ENCODE data around the gene ST3GAL2. TPM values are rescaled to one million over a fixed set of nuclear protein-coding genes. Genes with fewer than 3 reads are reported as not detected.

The ST3GAL2 gene
- total RNA-seq, 1 donor from 2014 or later = 134 TPM

DNA sequence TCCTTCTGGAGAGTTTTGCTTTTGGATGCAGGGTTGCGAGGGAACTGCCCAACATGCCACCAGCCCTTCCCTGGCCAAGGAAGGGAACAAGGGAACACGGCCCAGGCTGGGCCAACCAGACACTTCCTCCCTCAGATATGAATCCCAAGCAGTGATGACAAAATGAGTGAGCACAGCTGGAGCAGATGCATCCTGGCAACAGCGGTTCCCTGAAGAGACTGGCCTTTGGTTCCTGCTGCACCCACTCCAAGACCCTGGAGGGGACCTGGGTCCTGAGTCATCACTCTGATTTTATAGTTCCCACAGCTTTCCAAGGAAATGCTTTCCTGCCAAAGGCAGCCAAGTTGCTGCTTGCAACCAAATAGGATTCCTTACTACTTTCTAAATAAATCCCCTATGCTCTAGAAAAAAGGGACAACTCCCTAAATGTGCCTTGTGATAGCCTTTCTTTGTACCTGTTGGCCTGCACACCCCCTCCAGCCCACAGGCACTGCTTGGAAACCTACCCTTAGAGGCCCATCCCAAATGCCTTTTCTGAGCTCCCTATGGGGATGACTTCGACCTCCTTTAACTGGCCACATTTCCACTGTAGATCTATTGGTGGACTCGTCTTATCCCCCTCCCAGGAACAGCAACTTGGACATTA is 5.3 kb downstream of the ST3GAL2 start:
- Mint-ChIP-seq H3K36me3 (ENCODE audit: unreplicated experiment) (peaks cover 3% of the 10 kb centered on the region), H3K4me1 (ENCODE audit: low read depth, unreplicated experiment) (peaks cover 56% of the 10 kb centered on the region), H3K9me3 (ENCODE audit: unreplicated experiment) (peaks cover 17% of the 10 kb centered on the region), H3K27me3 (ENCODE audit: unreplicated experiment) (peaks cover 25% of the 10 kb centered on the region), H3K4me3 (ENCODE audit: unreplicated experiment) (peak overlapping the region; percentile 84), H3K27ac (ENCODE audit: unreplicated experiment) (peak overlapping the region; percentile 80)
- TF ChIP-seq, protein P1, sequence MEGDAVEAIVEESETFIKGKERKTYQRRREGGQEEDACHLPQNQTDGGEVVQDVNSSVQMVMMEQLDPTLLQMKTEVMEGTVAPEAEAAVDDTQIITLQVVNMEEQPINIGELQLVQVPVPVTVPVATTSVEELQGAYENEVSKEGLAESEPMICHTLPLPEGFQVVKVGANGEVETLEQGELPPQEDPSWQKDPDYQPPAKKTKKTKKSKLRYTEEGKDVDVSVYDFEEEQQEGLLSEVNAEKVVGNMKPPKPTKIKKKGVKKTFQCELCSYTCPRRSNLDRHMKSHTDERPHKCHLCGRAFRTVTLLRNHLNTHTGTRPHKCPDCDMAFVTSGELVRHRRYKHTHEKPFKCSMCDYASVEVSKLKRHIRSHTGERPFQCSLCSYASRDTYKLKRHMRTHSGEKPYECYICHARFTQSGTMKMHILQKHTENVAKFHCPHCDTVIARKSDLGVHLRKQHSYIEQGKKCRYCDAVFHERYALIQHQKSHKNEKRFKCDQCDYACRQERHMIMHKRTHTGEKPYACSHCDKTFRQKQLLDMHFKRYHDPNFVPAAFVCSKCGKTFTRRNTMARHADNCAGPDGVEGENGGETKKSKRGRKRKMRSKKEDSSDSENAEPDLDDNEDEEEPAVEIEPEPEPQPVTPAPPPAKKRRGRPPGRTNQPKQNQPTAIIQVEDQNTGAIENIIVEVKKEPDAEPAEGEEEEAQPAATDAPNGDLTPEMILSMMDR (IDR thresholded peaks at IDR 0.05; ENCODE audit: partially characterized antibody, unreplicated experiment) = no peak
- DNase-seq = no peak

DNA sequence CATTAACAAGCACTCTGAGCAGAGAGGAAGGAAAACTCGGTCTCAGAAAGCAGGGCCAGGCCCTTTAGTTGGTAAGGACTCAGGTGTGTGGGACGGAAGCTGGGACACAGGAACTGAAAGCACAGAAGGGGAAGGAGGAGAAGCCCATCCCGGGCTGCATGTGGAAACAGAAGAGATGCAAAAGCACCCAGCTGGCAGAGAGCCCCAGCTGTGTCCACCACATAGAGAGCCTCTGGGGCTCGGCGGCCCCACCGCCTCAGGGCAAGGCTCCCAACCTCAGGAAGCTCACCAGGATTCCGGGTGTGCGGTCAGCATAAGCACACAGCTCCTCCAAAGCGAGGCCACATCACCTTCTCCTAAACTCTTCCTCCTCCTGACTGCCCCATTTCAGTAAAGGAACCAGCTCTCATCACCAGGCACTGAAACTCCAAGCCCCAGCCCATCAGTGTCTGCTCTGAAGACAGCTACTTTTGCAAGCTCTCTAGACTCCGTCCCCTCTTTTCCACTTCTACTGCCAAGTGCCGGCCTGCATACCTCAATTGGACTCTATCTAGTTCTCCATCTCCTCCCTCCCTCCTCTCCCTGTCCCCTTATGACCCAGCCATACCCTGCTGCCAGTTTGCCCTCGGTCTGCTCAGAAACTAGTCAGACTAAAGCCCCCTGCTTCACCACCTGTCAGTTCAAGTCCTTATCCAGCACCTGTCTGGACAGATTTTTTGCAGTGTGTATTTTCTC is 6.0 kb downstream of the ST3GAL2 start:
- peak overlapping the region; percentile 84 for H3K4me3 Mint-ChIP-seq (ENCODE audit: unreplicated experiment)
- H3K4me1 Mint-ChIP-seq (ENCODE audit: low read depth, unreplicated experiment) = peaks cover 63% of the 10 kb centered on the region
- H3K27me3 Mint-ChIP-seq (ENCODE audit: unreplicated experiment) = peaks cover 27% of the 10 kb centered on the region
- H3K36me3 Mint-ChIP-seq (ENCODE audit: unreplicated experiment) = peaks cover 3% of the 10 kb centered on the region
- H3K9me3 Mint-ChIP-seq (ENCODE audit: unreplicated experiment) = peaks cover 20% of the 10 kb centered on the region
- DNase-seq = peak; percentile 55
- TF ChIP-seq, protein P1 (IDR thresholded peaks at IDR 0.05; ENCODE audit: partially characterized antibody, unreplicated experiment) = no peak
- peak overlapping the region; percentile 80 for H3K27ac Mint-ChIP-seq (ENCODE audit: unreplicated experiment)

DNA sequence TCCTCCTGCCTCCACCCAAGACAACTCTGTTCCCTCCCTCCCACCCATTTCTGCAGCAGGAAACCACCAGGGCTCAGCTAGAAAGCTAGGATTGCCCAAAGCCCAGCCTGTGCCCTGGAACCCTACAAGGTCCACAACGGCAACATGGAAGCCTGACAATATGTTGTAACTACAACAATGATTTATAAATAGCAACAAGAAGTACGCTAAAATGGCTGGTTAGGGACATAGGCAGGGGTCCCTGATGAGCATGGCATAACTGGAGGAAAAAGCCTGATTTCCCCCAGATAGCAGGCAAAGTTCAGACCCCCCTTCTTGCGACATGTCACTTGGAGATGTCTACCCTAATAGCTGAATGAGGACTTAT is 6.6 kb downstream of the ST3GAL2 start:
- peaks cover 20% of the 10 kb centered on the region for H3K9me3 Mint-ChIP-seq (ENCODE audit: unreplicated experiment)
- H3K27ac Mint-ChIP-seq (ENCODE audit: unreplicated experiment) = peak overlapping the region; percentile 80
- peaks cover 64% of the 10 kb centered on the region for H3K4me1 Mint-ChIP-seq (ENCODE audit: low read depth, unreplicated experiment)
- peak overlapping the region; percentile 84 for H3K4me3 Mint-ChIP-seq (ENCODE audit: unreplicated experiment)
- H3K36me3 Mint-ChIP-seq (ENCODE audit: unreplicated experiment) = peaks cover 6% of the 10 kb centered on the region
- DNase-seq = no peak
- TF ChIP-seq, protein P1 (IDR thresholded peaks at IDR 0.05; ENCODE audit: partially characterized antibody, unreplicated experiment) = no peak
- peaks cover 28% of the 10 kb centered on the region for H3K27me3 Mint-ChIP-seq (ENCODE audit: unreplicated experiment)

DNA sequence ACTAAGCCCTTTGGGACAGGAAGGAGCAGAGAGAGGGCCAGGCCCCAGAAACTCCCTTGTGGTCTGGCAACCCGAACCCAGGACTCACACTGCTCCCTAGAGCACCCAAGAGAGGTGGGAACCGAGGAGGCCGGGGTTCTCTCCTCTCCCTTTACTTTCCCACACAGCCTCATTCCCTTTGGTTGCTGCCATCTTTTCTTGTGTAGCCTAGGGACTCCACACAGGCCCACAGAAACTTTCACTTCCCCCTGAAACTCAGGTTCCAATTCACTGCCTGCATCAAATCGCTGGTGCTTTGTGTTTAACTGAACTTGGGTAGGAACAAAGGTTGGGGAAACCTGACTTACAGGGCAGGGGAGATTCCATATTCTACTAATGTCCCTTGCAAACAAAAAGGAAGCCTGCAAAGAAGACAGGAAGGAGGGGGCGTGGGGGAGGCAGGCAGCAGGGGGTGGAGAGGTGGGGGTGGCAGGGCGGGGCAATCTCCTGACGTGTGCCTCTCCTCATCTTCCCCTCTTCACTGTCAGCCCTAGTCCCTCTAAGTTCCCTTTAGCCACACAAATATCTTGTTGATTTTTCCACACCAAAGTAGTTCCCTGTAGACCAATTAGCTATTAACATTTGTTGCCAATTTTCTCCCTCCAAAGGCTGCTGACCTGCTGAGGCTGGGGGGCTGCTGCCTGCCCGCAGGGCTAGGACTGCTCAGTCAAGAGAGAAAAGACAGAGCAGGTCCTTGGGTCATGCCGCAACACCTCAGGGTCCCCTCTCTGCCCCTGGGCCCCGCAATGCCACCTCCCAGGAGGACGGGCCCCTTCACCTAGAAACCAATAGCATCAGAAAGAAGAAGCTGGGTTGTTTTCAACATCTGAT is 8.0 kb downstream of the ST3GAL2 start:
- H3K9me3 Mint-ChIP-seq (ENCODE audit: unreplicated experiment) = peaks cover 22% of the 10 kb centered on the region
- peaks cover 26% of the 10 kb centered on the region for H3K27me3 Mint-ChIP-seq (ENCODE audit: unreplicated experiment)
- H3K4me1 Mint-ChIP-seq (ENCODE audit: low read depth, unreplicated experiment) = peaks cover 58% of the 10 kb centered on the region
- no peak for DNase-seq
- H3K36me3 Mint-ChIP-seq (ENCODE audit: unreplicated experiment) = peaks cover 5% of the 10 kb centered on the region
- TF ChIP-seq, protein P1 (IDR thresholded peaks at IDR 0.05; ENCODE audit: partially characterized antibody, unreplicated experiment) = no peak
- peak overlapping the region; percentile 69 for H3K27ac Mint-ChIP-seq (ENCODE audit: unreplicated experiment)
- peak overlapping the region; percentile 77 for H3K4me3 Mint-ChIP-seq (ENCODE audit: unreplicated experiment)

Measured in glutamatergic neuron (in vitro differentiated cells).